DND-41 (cell line): ENCODE results near the gene PRSS27.

Experiments used
- ATAC-seq: fragments of 200-7000 bp; cut with Tn5 transposase; 3 replicates; pipeline ENCODE4 v1.9.1; 2021; ENCODE audit warnings: low read depth; ENCODE audit not compliant: insufficient read depth
- DNase-seq: peaks from one replicate; pipeline ENCODE4 v3.0.0-alpha.2; 2020
- H2AFZ ChIP-seq: 2 replicates; pipeline ENCODE4 v1.6.0; 2012; ENCODE audit warnings: low read depth, low read length
- H3K27ac ChIP-seq: 2 replicates; pipeline ENCODE4 v1.5.1; 2012; ENCODE audit warnings: low read length, inconsistent platforms
- H3K27me3 ChIP-seq: fragments of 200-600 bp; sonication (generic); 2 replicates; pipeline ENCODE4 v1.6.0; 2012; ENCODE audit warnings: low read length, mild to moderate bottlenecking, inconsistent platforms; ENCODE audit not compliant: insufficient read depth, poor library complexity
- H3K36me3 ChIP-seq: 2 replicates; pipeline ENCODE4 v1.5.1; 2012; ENCODE audit warnings: low read length, inconsistent platforms; ENCODE audit not compliant: insufficient read depth
- H3K4me1 ChIP-seq: 2 replicates; pipeline ENCODE4 v1.5.1; 2012; ENCODE audit warnings: mild to moderate bottlenecking, low read length; ENCODE audit not compliant: insufficient read depth
- H3K4me2 ChIP-seq: 2 replicates; pipeline ENCODE4 v1.6.0; 2012; ENCODE audit warnings: mild to moderate bottlenecking, moderate library complexity, low read length, inconsistent platforms; ENCODE audit not compliant: insufficient read depth
- H3K4me3 ChIP-seq, 2 experiments: fragments of 200-600 bp in 1 of 2; shearing (Covaris generic) in 1 of 2; 2 replicates each; pipeline ENCODE4 v1.5.1; 2012 to 2016; ENCODE audit warnings: inconsistent platforms in 2 of 2, low read length in 2 of 2, mild to moderate bottlenecking in 2 of 2, low read depth in 1 of 2, moderate library complexity in 1 of 2
- H3K79me2 ChIP-seq: 2 replicates; pipeline ENCODE4 v1.6.0; 2012; ENCODE audit warnings: low read length, inconsistent platforms; ENCODE audit not compliant: insufficient read depth
- H3K9ac ChIP-seq: 2 replicates; pipeline ENCODE4 v1.6.0; 2012; ENCODE audit warnings: low read depth, mild to moderate bottlenecking, inconsistent platforms, low read length, moderate library complexity
- H3K9me3 ChIP-seq: 2 replicates; pipeline ENCODE4 v1.5.1; 2012; ENCODE audit warnings: low read length, moderate library complexity, mild to moderate bottlenecking, inconsistent platforms; ENCODE audit not compliant: insufficient read depth, severe bottlenecking
- H4K20me1 ChIP-seq: 2 replicates; pipeline ENCODE4 v1.6.0; 2012; ENCODE audit warnings: low read length; ENCODE audit not compliant: insufficient read depth
- CTCF ChIP-seq: IDR thresholded peaks from 2 replicates; pipeline ENCODE4 v1.5.1; 2012; ENCODE audit warnings: borderline replicate concordance, low read length, moderate library complexity, mild to moderate bottlenecking; ENCODE audit not compliant: poor library complexity, severe bottlenecking; ENCODE audit errors: extremely low read depth
- EZH2 ChIP-seq: IDR thresholded peaks from 3 replicates; pipeline ENCODE4 v1.6.1; 2012; ENCODE audit warnings: borderline replicate concordance, low read depth, mild to moderate bottlenecking, moderate library complexity, low read length, inconsistent platforms; ENCODE audit not compliant: severe bottlenecking

PRSS27 gene

DNA sequence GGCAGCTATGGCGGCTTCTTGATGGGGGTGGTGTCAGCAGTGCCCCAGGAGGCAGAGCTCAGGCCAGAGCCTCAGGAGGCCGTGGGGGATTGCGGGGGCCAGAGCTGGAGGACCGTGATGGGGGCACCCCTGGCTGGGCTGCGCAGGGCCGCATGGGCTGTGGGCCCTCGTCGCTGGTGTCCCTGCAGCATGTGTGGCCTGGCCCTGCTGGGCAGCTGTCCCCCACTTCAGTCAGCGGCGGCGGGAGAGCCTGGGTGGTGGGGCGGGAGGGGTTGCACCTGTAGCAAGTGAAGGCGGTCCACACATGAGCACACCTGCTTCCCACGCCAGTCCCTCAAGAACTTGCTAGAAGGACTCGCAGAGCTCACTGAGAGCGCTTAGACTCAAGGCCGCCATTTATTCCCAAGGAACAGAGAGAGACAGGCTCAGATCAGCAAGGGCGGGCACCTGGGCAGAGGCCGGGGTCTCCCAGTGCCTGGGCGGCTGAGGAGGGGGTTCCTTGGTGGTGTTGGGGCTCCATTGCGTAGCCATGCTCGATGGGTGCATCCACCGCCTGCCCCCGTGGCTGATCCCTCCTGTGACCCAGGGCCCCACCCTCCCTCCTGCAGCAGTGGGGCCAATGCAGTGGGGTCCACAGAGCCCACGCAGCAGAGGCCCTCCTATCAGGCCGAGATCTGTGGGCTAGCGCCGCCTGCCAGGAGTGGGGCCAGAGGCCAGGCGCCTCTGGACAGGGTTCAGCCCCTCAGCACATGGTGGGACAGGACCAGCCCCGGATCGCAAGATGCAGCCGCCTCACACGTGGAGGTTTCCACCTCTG lies 15.7 kb downstream of the PRSS27 start:
- Histone ChIP-seq H3K9ac (no peak overlapping the region), H2AFZ (no peak overlapping the region), H3K27ac (no peak overlapping the region), H3K27me3 (no peaks in the 10 kb centered on the region), H4K20me1 (peaks cover 27% of the 10 kb centered on the region), H3K4me3 (no peak overlapping the region), H3K9me3 (no peaks in the 10 kb centered on the region), H3K79me2 (no peaks in the 10 kb centered on the region), H3K4me2 (no peak overlapping the region), H3K36me3 (peaks cover 85% of the 10 kb centered on the region), H3K4me1 (no peaks in the 10 kb centered on the region)
- ATAC-seq (no peak), DNase-seq (no peak)
- no peak for TF ChIP-seq CTCF
- no peak for TF ChIP-seq EZH2

DNA sequence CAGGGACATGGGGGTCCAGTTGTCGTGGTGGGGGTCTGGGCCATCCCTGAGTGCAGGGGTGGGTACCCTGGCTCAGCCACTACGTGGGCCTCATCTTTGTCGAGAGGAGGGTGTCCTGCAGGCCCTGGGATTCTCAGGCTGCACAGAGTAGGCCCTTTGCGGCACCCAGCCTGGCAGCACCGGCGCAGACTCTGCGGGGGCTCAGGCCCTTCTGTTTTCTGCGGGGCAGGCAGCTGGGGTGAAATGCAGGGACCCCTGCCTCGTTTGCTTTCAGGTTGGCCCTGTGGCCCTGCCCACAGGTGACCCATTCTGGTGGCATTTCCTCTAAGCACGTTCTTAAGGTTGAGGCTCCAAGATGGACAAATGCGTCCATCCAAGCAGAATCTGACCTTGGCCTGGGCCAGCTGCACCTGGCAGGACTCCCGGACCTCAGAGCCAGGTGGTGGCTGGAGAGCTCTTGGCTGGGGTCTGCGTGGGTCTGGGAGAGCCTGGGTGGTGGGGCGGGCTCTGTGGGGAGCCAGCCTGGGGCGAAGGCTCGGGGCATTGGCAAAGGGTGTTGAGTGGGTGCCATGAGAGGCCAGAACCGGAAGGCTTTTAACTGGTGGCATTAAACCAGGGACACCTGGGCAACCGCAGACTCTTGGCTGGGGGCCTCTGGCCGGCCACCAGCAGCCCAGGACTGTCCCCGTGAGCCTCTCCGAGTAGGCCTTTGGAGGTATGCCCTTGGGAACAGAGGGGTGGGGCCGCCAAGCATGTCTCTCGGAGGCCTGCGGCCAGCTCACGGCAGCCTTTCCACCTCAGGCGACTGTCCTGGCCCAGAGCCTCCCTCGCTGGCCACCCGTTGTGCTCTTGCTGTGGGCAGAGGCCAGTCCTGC lies 16.9 kb downstream of the PRSS27 start:
- Histone ChIP-seq H3K27ac (no peak overlapping the region), H2AFZ (no peak overlapping the region), H3K9ac (no peak overlapping the region), H3K4me3 (no peak overlapping the region), H3K4me2 (no peak overlapping the region), H3K27me3 (no peaks in the 10 kb centered on the region), H3K79me2 (no peaks in the 10 kb centered on the region), H3K4me1 (no peaks in the 10 kb centered on the region), H3K9me3 (no peaks in the 10 kb centered on the region), H3K36me3 (peaks cover 93% of the 10 kb centered on the region), H4K20me1 (peaks cover 34% of the 10 kb centered on the region)
- DNase-seq, result no peak
- ATAC-seq, result no peak
- TF ChIP-seq CTCF, result no peak
- no peak for TF ChIP-seq EZH2

DNA sequence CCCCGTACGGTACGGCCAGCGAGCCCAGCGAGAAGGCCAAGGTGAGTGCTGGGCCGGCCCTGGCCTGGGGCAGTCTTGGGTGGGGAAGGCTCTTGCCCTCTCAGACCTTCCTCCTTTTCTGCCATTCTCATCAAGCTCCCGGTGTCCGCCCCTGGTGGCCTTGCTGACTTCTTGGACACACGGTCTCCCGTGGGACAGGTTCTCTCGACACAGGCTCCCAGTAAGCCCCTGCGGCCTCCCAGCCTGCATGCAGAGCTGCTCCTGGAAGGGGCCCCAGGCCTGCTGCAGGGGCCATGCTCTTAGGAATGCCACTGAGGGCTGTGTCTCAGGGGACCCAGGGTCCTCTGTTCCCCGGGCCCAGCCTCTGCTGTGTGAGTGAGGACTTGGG lies 17.6 kb downstream of the PRSS27 start:
- Histone ChIP-seq H4K20me1 (peaks cover 36% of the 10 kb centered on the region), H3K4me3 (no peak overlapping the region), H2AFZ (no peak overlapping the region), H3K27me3 (no peaks in the 10 kb centered on the region), H3K9ac (no peak overlapping the region), H3K4me2 (no peak overlapping the region), H3K79me2 (no peaks in the 10 kb centered on the region), H3K27ac (no peak overlapping the region), H3K4me1 (no peaks in the 10 kb centered on the region), H3K36me3 (peaks cover 92% of the 10 kb centered on the region), H3K9me3 (no peaks in the 10 kb centered on the region)
- no peak for ATAC-seq
- DNase-seq, result no peak
- no peak for TF ChIP-seq EZH2
- no peak for TF ChIP-seq CTCF
